ENCODE data around the gene TRIM33.

GRCh38 chr1:114536043-114536442, 25.0 kb upstream of the TRIM33 start:
- TF ChIP-seq CTCF (IDR thresholded peaks at IDR 0.05; ENCODE audit: poor library complexity) (no peak), EZH2 (IDR thresholded peaks at IDR 0.05; ENCODE audit: borderline replicate concordance) (no peak)
